GM21423 (cell line): Measurements from ENCODE around the gene ITGA3.
A peak's percentile ranks its signal among the peaks of the same experiment; 100 is the strongest.

ENCODE experiments used
- ATAC-seq: cut with Tn5 transposase; IDR thresholded peaks from one replicate; pipeline ENCODE4 v1.9.1; 2021; ENCODE audit warnings: mild to moderate bottlenecking, moderate library complexity; ENCODE audit not compliant: unreplicated experiment

The ITGA3 gene

GRCh38 chr17:50055426-50056216 is at the start of gene ITGA3:
TSS of gene ITGA3 (plus strand) at chr17:50056110. CDS start at chr17:50056440, 330 bp downstream.
- peak; percentile 40 for ATAC-seq

GRCh38 chr17:50009282-50009681 is 46.6 kb upstream of the ITGA3 start:
- ATAC-seq = no peak

- ATAC-seq = no peak
Measured at GRCh38 chr17:50013079-50013478, 42.8 kb upstream of the ITGA3 start.

GRCh38 chr17:50014471-50015088 is 41.3 kb upstream of the ITGA3 start:
- ATAC-seq = no peak

- ATAC-seq = no peak
Measured at GRCh38 chr17:50015146-50015545, 40.8 kb upstream of the ITGA3 start.

- ATAC-seq = no peak
Measured at GRCh38 chr17:50018909-50019308, 37.0 kb upstream of the ITGA3 start.

GRCh38 chr17:50020841-50021599 is 34.9 kb upstream of the ITGA3 start:
- no peak for ATAC-seq

GRCh38 chr17:50021681-50022370 is 34.1 kb upstream of the ITGA3 start:
- ATAC-seq = no peak

GRCh38 chr17:50022463-50023130 is 33.3 kb upstream of the ITGA3 start:
- ATAC-seq = no peak

GRCh38 chr17:50023520-50023919 is 32.4 kb upstream of the ITGA3 start:
- no peak for ATAC-seq

- no peak for ATAC-seq
Measured at GRCh38 chr17:50024808-50025207, 31.1 kb upstream of the ITGA3 start.

- ATAC-seq = no peak
Measured at GRCh38 chr17:50026046-50026675, 29.7 kb upstream of the ITGA3 start.

GRCh38 chr17:50026837-50027171 is 29.1 kb upstream of the ITGA3 start:
- no peak for ATAC-seq

GRCh38 chr17:50027172-50027880 is 28.6 kb upstream of the ITGA3 start:
- no peak for ATAC-seq

GRCh38 chr17:50027881-50028735 is 27.8 kb upstream of the ITGA3 start:
- ATAC-seq = no peak

GRCh38 chr17:50028736-50029120 is 27.2 kb upstream of the ITGA3 start:
- no peak for ATAC-seq

GRCh38 chr17:50029185-50029584 is 26.7 kb upstream of the ITGA3 start:
- ATAC-seq = no peak

GRCh38 chr17:50033316-50033715 is 22.6 kb upstream of the ITGA3 start:
- no peak for ATAC-seq
